ENCODE measurements around the gene XRCC5. TPM values are rescaled to one million over a fixed set of nuclear protein-coding genes. Genes with fewer than 3 reads are reported as not detected.

Gene XRCC5
- total RNA-seq, 1 experiment from 2014 or later = 424 TPM

- Histone ChIP-seq H3K27ac (ENCODE audit: low read depth, low read length) (no peak overlapping the region), H3K36me3 (ENCODE audit: control insufficient read depth in 1 of 2, insufficient read depth in 2 of 2, low read length in 2 of 2) (peaks cover 52 to 60% of the 10 kb centered on the region in 2 experiments), H3K4me1 (ENCODE audit: control insufficient read depth in 1 of 2, insufficient read depth in 2 of 2, low read length in 2 of 2) (no peaks in the 10 kb centered on the region), H3K4me2 (ENCODE audit: low read length) (no peak overlapping the region), H4K20me1 (ENCODE audit: insufficient read depth) (peaks cover 6% of the 10 kb centered on the region; the same call in 1 of the 2 replicates), H3K9me2 (ENCODE audit: insufficient read depth) (no peaks in the 10 kb centered on the region), H3K79me2 (ENCODE audit: insufficient read depth, low read length) (peaks cover 83% of the 10 kb centered on the region), H3K27me3 (ENCODE audit: insufficient read depth, low read length) (no peaks in the 10 kb centered on the region), H3K9me3 (ENCODE audit: control insufficient read depth in 1 of 2, insufficient read depth in 1 of 2, low read depth in 1 of 2, low read length in 2 of 2) (no peaks in the 10 kb centered on the region), H3K4me3 (replicated peaks in 1 of 2; ENCODE audit: low read depth in 1 of 2, low read length in 2 of 2) (no peak overlapping the region), H3K9ac (ENCODE audit: low read length) (no peak overlapping the region), H2AFZ (ENCODE audit: low read depth, low read length, poor library complexity, severe bottlenecking) (no peak overlapping the region)
- intact Hi-C loops (cut with micrococcal nuclease) = no loop called here
- no TSS peak for BruUV-seq (replicated peaks)
- RAD21 ChIA-PET (ENCODE audit: low non-redundant PET in 1 of 2, low total read pairs in 2 of 2, uncharacterized antibody in 2 of 2, unreplicated experiment in 2 of 2) = no interaction called here
- no peak for ATAC-seq
- no peak for TF ChIP-seq CEBPB (IDR thresholded peaks at IDR 0.05; ENCODE audit: low read depth)
- POLR2A ChIA-PET = interaction anchor here (1.5 kb wide), 1 partner anchor 19 kb away, joined by 4 read pairs; no protein-coding TSS in a partner anchor
- CTCF ChIA-PET = no interaction called here
- DNase-seq (ENCODE audit: low read depth, low spot score) = no peak
Measured at GRCh38 chr2:216159646-216160045, 50.5 kb downstream of the XRCC5 start.

GRCh38 chr2:216160786-216161185, 51.6 kb downstream of the XRCC5 start:
- ChIA-PET RAD21 (ENCODE audit: low non-redundant PET in 1 of 2, low total read pairs in 2 of 2, uncharacterized antibody in 2 of 2, unreplicated experiment in 2 of 2) (no interaction called here), POLR2A (no interaction called here), CTCF (no interaction called here)
- TF ChIP-seq, protein P1, sequence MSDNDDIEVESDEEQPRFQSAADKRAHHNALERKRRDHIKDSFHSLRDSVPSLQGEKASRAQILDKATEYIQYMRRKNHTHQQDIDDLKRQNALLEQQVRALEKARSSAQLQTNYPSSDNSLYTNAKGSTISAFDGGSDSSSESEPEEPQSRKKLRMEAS (IDR thresholded peaks at IDR 0.05) = no peak
- TF ChIP-seq JUND (IDR thresholded peaks at IDR 0.05) = no peak
- TF ChIP-seq YY1 (IDR thresholded peaks at IDR 0.05; ENCODE audit: extremely low read depth, insufficient replicate concordance, low read depth, low read length) = no peak
- TF ChIP-seq FOSL1 (IDR thresholded peaks at IDR 0.05; ENCODE audit: low read depth) = no peak
- TF ChIP-seq RAD21 (IDR thresholded peaks at IDR 0.05; ENCODE audit: low read depth) = no peak
- TF ChIP-seq EGR1 (IDR thresholded peaks at IDR 0.05; ENCODE audit: low read depth) = no peak
- TF ChIP-seq SIN3A (IDR thresholded peaks at IDR 0.05; ENCODE audit: low read depth) = no peak
- no peak for TF ChIP-seq ZFX (IDR thresholded peaks at IDR 0.05)
- no peaks in the 10 kb centered on the region for H3K9me2 ChIP-seq (ENCODE audit: insufficient read depth)
- peaks cover 51 to 60% of the 10 kb centered on the region in 2 experiments for H3K36me3 ChIP-seq (ENCODE audit: control insufficient read depth in 1 of 2, insufficient read depth in 2 of 2, low read length in 2 of 2)
- no peak overlapping the region for H2AFZ ChIP-seq (ENCODE audit: low read depth, low read length, poor library complexity, severe bottlenecking)
- no peak overlapping the region for H3K4me2 ChIP-seq (ENCODE audit: low read length)
- H3K27me3 ChIP-seq (ENCODE audit: insufficient read depth, low read length) = no peaks in the 10 kb centered on the region
- H3K4me1 ChIP-seq (ENCODE audit: control insufficient read depth in 1 of 2, insufficient read depth in 2 of 2, low read length in 2 of 2) = no peaks in the 10 kb centered on the region
- peaks cover 83% of the 10 kb centered on the region for H3K79me2 ChIP-seq (ENCODE audit: insufficient read depth, low read length)
- no peak overlapping the region for H3K4me3 ChIP-seq (replicated peaks in 1 of 2; ENCODE audit: low read depth in 1 of 2, low read length in 2 of 2)
- H3K27ac ChIP-seq (ENCODE audit: low read depth, low read length) = no peak overlapping the region
- ATAC-seq (no peak), DNase-seq (ENCODE audit: low read depth, low spot score) (no peak)
- H3K9ac ChIP-seq (ENCODE audit: low read length) = no peak overlapping the region
- H4K20me1 ChIP-seq (ENCODE audit: insufficient read depth) = peaks cover 6% of the 10 kb centered on the region; the same call in 1 of the 2 replicates
- no peaks in the 10 kb centered on the region for H3K9me3 ChIP-seq (ENCODE audit: control insufficient read depth in 1 of 2, insufficient read depth in 1 of 2, low read depth in 1 of 2, low read length in 2 of 2)
- intact Hi-C loops (cut with micrococcal nuclease) = no loop called here
- BruUV-seq (replicated peaks) = no TSS peak

All from HCT116 (cell line).